Gastrocnemius medialis (tissue), 4 donors: ENCODE results near the gene LMNTD1. TPM values are rescaled to one million over a fixed set of nuclear protein-coding genes. Genes with fewer than 3 reads are reported as not detected.
"Not testable (repeated sequence)": the region's sequence is repeated elsewhere in the genome, so short reads cannot be mapped to it uniquely, and the experiment has no call there.

Source experiments
- ATAC-seq, 2 donors: fragments of 150-250 bp; one replicate each; pipeline ENCODE4 v1.9.1; 2016
- DNase-seq, 2 donors: peaks; one replicate each; pipeline ENCODE4 v3.0.0-alpha.2; 2019
- H3K27ac ChIP-seq, 4 donors: fragments of 200-600 bp; sonication (generic); 1 replicate in 1 of 4; 2 replicates in 3 of 4; pipeline ENCODE4 v1.5.1; 2016 to 2018; ENCODE audit warnings: mild to moderate bottlenecking in 2 of 4, moderate library complexity in 1 of 4
- H3K27me3 ChIP-seq, 3 donors: fragments of 200-600 bp; sonication (generic) in 2 of 3; 1 replicate in 1 of 3; 2 replicates in 2 of 3; pipeline versions ENCODE4 v1.5.1 to v1.6.0; 2016 to 2019; ENCODE audit warnings: mild to moderate bottlenecking in 1 of 3, moderate library complexity in 1 of 3
- H3K36me3 ChIP-seq, 2 donors: fragments of 200-600 bp; sonication (generic) in 1 of 2; one replicate each; pipeline ENCODE4 v1.5.1; 2017 to 2018
- H3K4me1 ChIP-seq, 2 donors: fragments of 200-600 bp; sonication (generic) in 1 of 2; one replicate each; pipeline ENCODE4 v1.5.1; 2016 to 2017; ENCODE audit warnings: mild to moderate bottlenecking in 2 of 2
- H3K4me3 ChIP-seq, 4 donors: fragments of 200-600 bp; sonication (generic) in 3 of 4; 1 replicate in 1 of 4; 2 replicates in 3 of 4; pipeline ENCODE4 v1.5.1; 2016 to 2019; ENCODE audit warnings: mild to moderate bottlenecking in 2 of 4
- H3K9me3 ChIP-seq, 3 donors: fragments of 200-600 bp; sonication (generic) in 2 of 3; 1 replicate in 1 of 3; 2 replicates in 2 of 3; pipeline ENCODE4 v1.5.1; 2016 to 2019
- CTCF ChIP-seq, 5 experiments: fragments of 450-650 bp in 3 of 5; fragments of 200-600 bp in 2 of 5; sonication (generic) in 2 of 5; IDR thresholded peaks in 4 of 5; conservative IDR thresholded peaks in 1 of 5; 1 replicate in 4 of 5; 2 replicates in 1 of 5; pipeline ENCODE4 v1.5.1; 2016 to 2019; ENCODE audit warnings: antibody characterized with exemption in 5 of 5, mild to moderate bottlenecking in 3 of 5, moderate library complexity in 3 of 5
- POLR2A ChIP-seq, 2 donors: fragments of 450-650 bp; IDR thresholded peaks; one replicate each; pipeline ENCODE4 v1.6.1; 2017; ENCODE audit warnings: antibody characterized with exemption in 2 of 2, mild to moderate bottlenecking in 2 of 2, moderate library complexity in 2 of 2
- in situ Hi-C, 4 donors: fragments of 200-750 bp; cut with MboI; loops; one replicate each; pipeline versions ENCODE4 v1.15.0 to v1.8.0; 2017; ENCODE audit warnings: low sequenced_read_pairs in 4 of 4
- intact Hi-C: fragments of 100-400 bp; cut with DNase I; formaldehyde crosslinking; loops from one replicate; pipeline ENCODE4 v1.15.1; 2023; ENCODE audit warnings: low total_unique reads
- total RNA-seq, 4 donors: library from RNA; depleted of rRNA; stranded (reverse); fragments of >200 nt; gene quantifications; one replicate each; pipeline versions ENCODE4 v1.1.0 to v1.2.3, GENCODE V29; 2016

The LMNTD1 gene
- total RNA-seq, 4 donors from 2014 or later: not detected

DNA sequence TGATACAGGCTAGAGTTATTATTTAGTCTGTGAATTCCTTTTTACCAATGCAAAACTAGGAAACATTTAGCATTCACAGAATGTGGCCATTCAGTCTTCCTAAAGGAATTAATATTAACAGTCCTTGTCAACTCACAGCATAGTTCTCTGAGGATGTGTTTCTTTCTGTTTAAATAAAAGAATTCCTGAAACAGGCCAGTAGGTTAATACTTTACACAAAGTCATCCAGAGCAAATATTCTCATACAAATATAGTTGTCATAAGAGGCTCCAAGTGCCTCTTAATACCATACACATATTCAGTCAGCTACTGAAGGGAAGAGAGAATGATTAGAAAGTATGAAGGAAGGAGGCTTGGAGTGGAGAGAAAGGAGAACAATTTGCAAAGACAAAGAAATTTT lies 120.1 kb downstream of the LMNTD1 start:
- ATAC-seq: no peak
- H3K27ac ChIP-seq: no peak overlapping the region
- TF ChIP-seq CTCF (IDR thresholded peaks at IDR 0.05 in 4 of 5, conservative IDR thresholded peaks at IDR 0.05 in 1 of 5) (no peak), POLR2A (IDR thresholded peaks at IDR 0.05) (no peak)
- intact Hi-C loops: no loop called here
- in situ Hi-C loops: loop anchor here in 3 of 4 donors (10.0 to 25.0 kb wide), 3 partner anchors 592 to 1229 kb away; no protein-coding TSS in a partner anchor
- H3K9me3 ChIP-seq: no peaks in the 10 kb centered on the region
- H3K36me3 ChIP-seq: no peaks in the 10 kb centered on the region
- no peaks in the 10 kb centered on the region for H3K4me1 ChIP-seq
- no peak for DNase-seq
- no peaks in the 10 kb centered on the region for H3K27me3 ChIP-seq
- H3K4me3 ChIP-seq: no peak overlapping the region

GRCh38 chr12:25427337-25428249 lies 125.5 kb downstream of the LMNTD1 start:
- DNase-seq (no peak), ATAC-seq (no peak)
- in situ Hi-C loops: loop anchor here in 2 of 4 donors (25.0 kb wide), 2 partner anchors 610 to 1235 kb away; no protein-coding TSS in a partner anchor
- Histone ChIP-seq H3K9me3 (no peaks in the 10 kb centered on the region), H3K27me3 (no peaks in the 10 kb centered on the region), H3K27ac (no peak overlapping the region), H3K4me1 (no peaks in the 10 kb centered on the region), H3K4me3 (no peak overlapping the region), H3K36me3 (no peaks in the 10 kb centered on the region)
- no peak for TF ChIP-seq CTCF (IDR thresholded peaks at IDR 0.05 in 4 of 5, conservative IDR thresholded peaks at IDR 0.05 in 1 of 5)
- intact Hi-C loops: no loop called here

- in situ Hi-C loops: loop anchor here in 2 of 4 donors (25.0 kb wide), 2 partner anchors 610 to 1235 kb away; no protein-coding TSS in a partner anchor
These were observed 126.3 kb downstream of the LMNTD1 start for GRCh38 chr12:25426821-25427220.

More at GRCh38 chr12:25426821-25427220, 126.3 kb downstream of the LMNTD1 start:
- intact Hi-C loops, H3K9me3 ChIP-seq, ATAC-seq, H3K36me3 ChIP-seq, H3K4me3 ChIP-seq, DNase-seq, H3K27me3 ChIP-seq, H3K4me1 ChIP-seq, H3K27ac ChIP-seq: not testable (repeated sequence)
